HepG2 (cell line): ENCODE results near the gene FRMPD2. TPM values are rescaled to one million over a fixed set of nuclear protein-coding genes. Genes with fewer than 3 reads are reported as not detected.

Experiments
- ATAC-seq: fragments of 200-7000 bp; cut with Tn5 transposase; 3 replicates; pipeline ENCODE4 v1.9.1; 2020; ENCODE audit warnings: mild to moderate bottlenecking, moderate library complexity
- BruUV-seq: library from RNA; stranded (reverse); fragments of 400-500 nt; replicated peaks from 2 replicates; lab custom pipeline; 2021; lab: Mats Ljungman, UMichigan
- CTCF ChIA-PET: fragments of 300-600 bp; formaldehyde crosslinking; extraction: SDS; loops from one replicate; lab custom pipeline; 2021; ENCODE audit warnings: low total read pairs, inconsistent platforms, low intra/inter-chr PET ratio; lab: Yijun Ruan, JAX
- POLR2A ChIA-PET: fragments of 350-600 bp; sonication (Branson Sonifier 250); formaldehyde crosslinking; loops from one replicate; lab custom pipeline; 2020; ENCODE audit warnings: antibody characterized with exemption, inconsistent platforms; lab: Yijun Ruan, JAX
- DNase-seq: peaks from one replicate; pipeline ENCODE4 v3.0.0-alpha.2; 2015; ENCODE audit warnings: low spot score
- FAIRE-seq: peaks from 3 replicates; lab custom pipeline; 2011; peaks lifted over from hg19 to GRCh38; lab: Jason Lieb, UNC
- H2AFZ ChIP-seq: one replicate; pipeline ENCODE4 v1.6.1; 2011; ENCODE audit warnings: low read length, inconsistent platforms
- H3K27ac ChIP-seq: fragments of 300-600 bp; 3 replicates; pipeline ENCODE4 v1.8.0; 2011; ENCODE audit warnings: mixed run types, mild to moderate bottlenecking, mixed read lengths, low read length, inconsistent platforms; ENCODE audit not compliant: insufficient read depth; ENCODE audit errors: extremely low read length
- H3K27me3 ChIP-seq, 2 experiments: fragments of 200-600 bp in 1 of 2; 2 replicates in 1 of 2; 3 replicates in 1 of 2; pipeline versions ENCODE4 v1.6.0 to v1.8.0; 2011; ENCODE audit warnings: low read length in 2 of 2, mild to moderate bottlenecking in 2 of 2, moderate library complexity in 2 of 2, inconsistent platforms in 1 of 2; ENCODE audit not compliant: insufficient read depth in 2 of 2, control insufficient read depth in 1 of 2
- H3K36me3 ChIP-seq, 2 experiments: fragments of 200-600 bp in 1 of 2; replicated peaks in 1 of 2; 2 replicates in 1 of 2; 3 replicates in 1 of 2; pipeline versions ENCODE4 v1.5.1 to v1.8.0; 2011; ENCODE audit warnings: low read length in 2 of 2, inconsistent platforms in 1 of 2; ENCODE audit not compliant: insufficient read depth in 2 of 2, control insufficient read depth in 1 of 2
- H3K4me1 ChIP-seq: 2 replicates; pipeline ENCODE4 v1.5.1; 2012; ENCODE audit warnings: low read length, inconsistent platforms; ENCODE audit not compliant: insufficient read depth
- H3K4me2 ChIP-seq: 2 replicates; pipeline ENCODE4 v1.6.0; 2011; ENCODE audit warnings: low read depth, low read length, inconsistent platforms
- H3K4me3 ChIP-seq, 3 experiments: fragments of 200-600 bp in 1 of 3; sonication (generic), shearing (Covaris generic) in 1 of 3; replicated peaks in 1 of 3; 2 replicates each; pipeline ENCODE4 v1.5.1; 2011 to 2016; ENCODE audit warnings: low read length in 3 of 3, inconsistent platforms in 2 of 3, low read depth in 2 of 3, mild to moderate bottlenecking in 2 of 3, control low read depth in 1 of 3, mixed read lengths in 1 of 3; ENCODE audit not compliant: insufficient read depth in 1 of 3
- H3K79me2 ChIP-seq: one replicate; pipeline ENCODE4 v1.6.1; 2011; ENCODE audit warnings: low read length, inconsistent platforms; ENCODE audit not compliant: insufficient read depth
- H3K9ac ChIP-seq: 2 replicates; pipeline ENCODE4 v1.6.0; 2011; ENCODE audit warnings: mild to moderate bottlenecking, low read depth, low read length, inconsistent platforms; ENCODE audit not compliant: insufficient read depth
- H3K9me3 ChIP-seq: 2 replicates; pipeline ENCODE4 v1.5.1; 2012; ENCODE audit warnings: mild to moderate bottlenecking, low read length
- H4K20me1 ChIP-seq: 2 replicates; pipeline ENCODE4 v1.6.0; 2011; ENCODE audit warnings: inconsistent platforms, mild to moderate bottlenecking, low read length, moderate library complexity; ENCODE audit not compliant: insufficient read depth
- CENPT ChIP-seq: sonication (generic); formaldehyde crosslinking; IDR thresholded peaks from 2 replicates; pipeline ENCODE4 v1.8.0; 2022; ENCODE audit warnings: low read depth, mild to moderate bottlenecking, moderate library complexity, missing genetic modification reagents
- FOXA1 ChIP-seq, 2 experiments: fragments of 450-650 bp in 1 of 2; sonication (generic) in 1 of 2; formaldehyde crosslinking in 1 of 2; IDR thresholded peaks; 2 replicates each; pipeline versions ENCODE4 v1.4.0 to v1.6.1; 2016 to 2020; ENCODE audit warnings: missing genetic modification reagents in 1 of 2
- KDM4B ChIP-seq: sonication (generic); formaldehyde crosslinking; IDR thresholded peaks from 2 replicates; pipeline ENCODE4 v1.4.0; 2020; ENCODE audit warnings: missing genetic modification reagents
- MAFK ChIP-seq, 2 experiments: IDR thresholded peaks in 1 of 2; conservative IDR thresholded peaks in 1 of 2; 2 replicates each; pipeline ENCODE4 v1.6.1; 2011; ENCODE audit warnings: improper control_type of control experiment in 2 of 2, low read length in 2 of 2
- RXRB ChIP-seq: IDR thresholded peaks from 2 replicates; pipeline ENCODE4 v1.6.1; 2016; ENCODE audit warnings: borderline replicate concordance, missing genetic modification reagents, missing compliant biosample characterization
- SMARCC2 ChIP-seq: fragments of 450-650 bp; IDR thresholded peaks from 2 replicates; pipeline ENCODE4 v1.6.1; 2017; ENCODE audit warnings: antibody characterized with exemption, mild to moderate bottlenecking
- ZNF501 ChIP-seq: sonication (generic); formaldehyde crosslinking; IDR thresholded peaks from 2 replicates; pipeline ENCODE4 v1.5.1; 2020; ENCODE audit warnings: mild to moderate bottlenecking, moderate library complexity, missing genetic modification reagents
- ZNF644 ChIP-seq: IDR thresholded peaks from 2 replicates; pipeline ENCODE4 v1.6.1; 2016; ENCODE audit warnings: low read depth
- ZNF746 ChIP-seq: sonication (generic); formaldehyde crosslinking; IDR thresholded peaks from 2 replicates; pipeline ENCODE4 v1.8.0; 2022; ENCODE audit warnings: mild to moderate bottlenecking, missing genetic modification reagents
- WGBS: methylation state at CpG from one replicate; pipeline ENCODE4 v1.1.6; 2017; ENCODE audit warnings: low lambda C conversion rate; 5-methylcytosine and 5-hydroxymethylcytosine counted together
- in situ Hi-C: cut with HindIII; loops from 2 replicates; pipeline ENCODE4 v1.10.0; 2017; ENCODE audit warnings: low pct_unique_long_range_greater_than_20kb; ENCODE audit not compliant: extremely low pct_ligation_motif_present
- intact Hi-C: fragments of 100-400 bp; cut with micrococcal nuclease; formaldehyde crosslinking; loops from one replicate; pipeline ENCODE4 v1.10.0; 2022; ENCODE audit not compliant: unreplicated experiment
- polyA plus RNA-seq, 8 experiments: library from polyadenylated mRNA; depleted of rRNA in 3 of 8; stranded (reverse) in 7 of 8; unstranded in 1 of 8; fragments of >200 nt; fragmentation: Illumina TruSeq in 4 of 8; extraction: Trizol in 4 of 8; gene quantifications; 2 replicates each; pipeline versions ENCODE4 v1.2.1 to v1.2.3, GENCODE V29; 2011 to 2016; ENCODE audit warnings: low read depth in 4 of 8, missing spikeins in 1 of 8, mixed read lengths in 1 of 8; ENCODE audit not compliant: insufficient read depth in 1 of 8
- total RNA-seq, 5 experiments: library from RNA; depleted of rRNA; stranded (reverse); fragments of >200 nt; fragmentation: Illumina TruSeq; extraction: Trizol; gene quantifications; 2 replicates each; pipeline ENCODE4 v1.2.3, GENCODE V29; 2016; ENCODE audit warnings: low read depth in 1 of 5
- TF ChIP-seq, protein P1 (sequence below): IDR thresholded peaks from 2 replicates; pipeline ENCODE4 v1.6.1; 2018; ENCODE audit warnings: missing genetic modification reagents
- TF ChIP-seq, protein P2 (sequence below): sonication (generic); formaldehyde crosslinking; IDR thresholded peaks from 2 replicates; pipeline ENCODE4 v1.4.0; 2020; ENCODE audit warnings: missing genetic modification reagents
- TF ChIP-seq, protein P3 (sequence below): sonication (generic); formaldehyde crosslinking; IDR thresholded peaks from 2 replicates; pipeline ENCODE4 v1.5.1; 2020; ENCODE audit warnings: mild to moderate bottlenecking, missing genetic modification reagents, borderline replicate concordance

Gene FRMPD2
- total and polyA plus RNA-seq, 2 of the 13 experiments (the other 11 are each of a cell fraction or from before 2014, with no cell fraction given) = 0.45 to 1.3 TPM

DNA sequence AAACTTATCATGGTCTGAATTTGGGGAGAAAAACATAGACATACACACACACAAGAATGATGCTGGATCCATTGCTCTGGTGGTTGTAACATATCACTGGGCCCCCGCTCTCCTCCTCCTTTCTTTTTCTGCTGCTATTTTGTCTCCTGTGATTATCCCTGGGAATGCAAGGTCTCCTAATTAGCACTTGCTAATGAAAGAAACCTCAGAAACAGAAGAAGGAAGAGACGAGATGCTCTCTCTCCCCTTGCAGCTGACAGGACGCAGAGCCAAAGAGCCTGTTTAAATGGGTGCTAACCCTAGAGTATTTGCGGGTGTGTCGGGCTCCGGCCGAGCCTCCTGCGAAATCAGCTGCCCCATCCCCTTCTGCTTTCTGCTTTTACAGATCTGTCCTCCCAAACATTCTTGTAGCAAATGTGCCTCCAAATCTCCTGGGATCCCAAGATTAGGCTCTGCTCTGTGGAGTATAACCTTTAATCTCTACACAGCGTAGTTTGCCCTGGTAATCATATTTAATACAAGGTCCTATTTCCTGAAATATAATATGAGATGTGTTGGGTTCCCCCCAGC lies 81.5 kb downstream of the FRMPD2 start (continued):
- TF ChIP-seq, protein P1, sequence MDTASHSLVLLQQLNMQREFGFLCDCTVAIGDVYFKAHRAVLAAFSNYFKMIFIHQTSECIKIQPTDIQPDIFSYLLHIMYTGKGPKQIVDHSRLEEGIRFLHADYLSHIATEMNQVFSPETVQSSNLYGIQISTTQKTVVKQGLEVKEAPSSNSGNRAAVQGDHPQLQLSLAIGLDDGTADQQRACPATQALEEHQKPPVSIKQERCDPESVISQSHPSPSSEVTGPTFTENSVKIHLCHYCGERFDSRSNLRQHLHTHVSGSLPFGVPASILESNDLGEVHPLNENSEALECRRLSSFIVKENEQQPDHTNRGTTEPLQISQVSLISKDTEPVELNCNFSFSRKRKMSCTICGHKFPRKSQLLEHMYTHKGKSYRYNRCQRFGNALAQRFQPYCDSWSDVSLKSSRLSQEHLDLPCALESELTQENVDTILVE (CRISPR knock-in tag) = no peak

DNA sequence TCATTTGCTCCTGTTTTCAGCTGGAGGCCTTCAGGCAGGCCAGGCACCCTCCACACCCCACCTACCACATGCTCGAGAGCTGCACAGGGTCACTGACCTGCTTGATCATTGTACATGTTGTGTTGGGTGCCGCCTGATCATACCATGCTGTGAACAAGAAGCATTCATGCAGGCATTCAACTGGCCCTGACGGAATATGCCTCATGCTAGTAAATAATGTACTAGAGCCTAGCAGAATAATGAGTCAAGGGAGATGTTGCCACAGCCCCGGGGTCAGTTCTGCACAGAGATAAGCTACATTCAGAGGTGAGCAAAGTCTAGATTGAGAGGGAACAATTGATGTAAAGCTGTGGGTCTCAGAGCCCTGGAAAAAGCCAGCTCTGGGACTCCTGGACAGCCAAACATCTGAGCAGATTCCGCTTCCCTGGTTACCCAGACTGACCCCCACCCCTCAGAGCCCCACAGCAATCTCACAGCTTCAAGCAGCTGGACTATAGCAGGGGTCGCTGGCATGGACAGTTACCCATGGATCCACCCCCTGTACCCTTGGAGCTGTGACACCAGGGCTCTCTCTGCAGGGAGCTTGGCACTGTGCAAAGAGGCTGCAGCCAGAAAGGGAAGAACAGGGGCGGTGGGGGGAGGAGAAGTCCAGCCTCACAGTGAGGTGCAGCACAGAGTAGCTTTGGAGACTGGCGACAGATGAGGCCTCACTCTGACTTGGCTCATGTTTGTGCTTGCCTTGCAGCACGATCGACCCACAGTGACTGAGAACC lies 86.6 kb downstream of the FRMPD2 start:
- 0 out of 2 replicates have a peak overlapping the region, but pooled peaks have one; percentile 4 for H3K9ac ChIP-seq
- ChIA-PET CTCF (no interaction called here), POLR2A (no interaction called here)
- no peak overlapping the region for H2AFZ ChIP-seq
- peak overlapping the region; percentile 71 for H3K27ac ChIP-seq
- DNase-seq (peak; percentile 76), FAIRE-seq (peak; percentile 68), ATAC-seq (peak; percentile 94)
- no peaks in the 10 kb centered on the region for H3K79me2 ChIP-seq
- H3K9me3 ChIP-seq = no peaks in the 10 kb centered on the region
- intact Hi-C loops (loop anchor here (1.0 kb wide), 1 partner anchor 39 kb away; no protein-coding TSS in a partner anchor), in situ Hi-C loops (no loop called here)
- H3K36me3 ChIP-seq = no peaks in the 10 kb centered on the region
- BruUV-seq = no TSS peak
- WGBS = 0% methylated on average over 6 of the region's 10 CpGs
- H4K20me1 ChIP-seq = no peaks in the 10 kb centered on the region
- H3K27me3 ChIP-seq = no peaks in the 10 kb centered on the region
- H3K4me1 ChIP-seq = peaks cover 33% of the 10 kb centered on the region
- peak overlapping the region; percentile 71 for H3K4me2 ChIP-seq
- H3K4me3 ChIP-seq = peak overlapping the region in 1 of 3 experiments; percentile 56; a peak in 2 of 6 replicates
- no peak for TF ChIP-seq ZNF746 (CRISPR knock-in tag)
- TF ChIP-seq MAFK (conservative IDR thresholded peaks at IDR 0.05 in 1 of 2, IDR thresholded peaks at IDR 0.05 in 1 of 2; ENCODE audit: low read length in 2 of 2) = no peak
- TF ChIP-seq, protein P2, sequence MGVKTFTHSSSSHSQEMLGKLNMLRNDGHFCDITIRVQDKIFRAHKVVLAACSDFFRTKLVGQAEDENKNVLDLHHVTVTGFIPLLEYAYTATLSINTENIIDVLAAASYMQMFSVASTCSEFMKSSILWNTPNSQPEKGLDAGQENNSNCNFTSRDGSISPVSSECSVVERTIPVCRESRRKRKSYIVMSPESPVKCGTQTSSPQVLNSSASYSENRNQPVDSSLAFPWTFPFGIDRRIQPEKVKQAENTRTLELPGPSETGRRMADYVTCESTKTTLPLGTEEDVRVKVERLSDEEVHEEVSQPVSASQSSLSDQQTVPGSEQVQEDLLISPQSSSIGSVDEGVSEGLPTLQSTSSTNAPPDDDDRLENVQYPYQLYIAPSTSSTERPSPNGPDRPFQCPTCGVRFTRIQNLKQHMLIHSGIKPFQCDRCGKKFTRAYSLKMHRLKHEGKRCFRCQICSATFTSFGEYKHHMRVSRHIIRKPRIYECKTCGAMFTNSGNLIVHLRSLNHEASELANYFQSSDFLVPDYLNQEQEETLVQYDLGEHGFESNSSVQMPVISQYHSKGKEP (CRISPR knock-in tag) = no peak
- no peak for TF ChIP-seq FOXA1 (IDR thresholded peaks at IDR 0.05)
- TF ChIP-seq FOXA1 (CRISPR knock-in tag; IDR thresholded peaks at IDR 0.05) = peak; percentile 6; the same call in 1 of the 2 replicates
- no peak for TF ChIP-seq ZNF644 (CRISPR knock-in tag)
- peak; percentile 12; the same call in 1 of the 2 replicates for TF ChIP-seq RXRB (CRISPR knock-in tag)
- 0 out of 2 replicates have a peak, but pooled peaks have one; percentile 32 for TF ChIP-seq ZNF501 (CRISPR knock-in tag)
- no peak for TF ChIP-seq SMARCC2
- TF ChIP-seq KDM4B (CRISPR knock-in tag) = no peak
- TF ChIP-seq CENPT (CRISPR knock-in tag) = no peak
- TF ChIP-seq, protein P3, sequence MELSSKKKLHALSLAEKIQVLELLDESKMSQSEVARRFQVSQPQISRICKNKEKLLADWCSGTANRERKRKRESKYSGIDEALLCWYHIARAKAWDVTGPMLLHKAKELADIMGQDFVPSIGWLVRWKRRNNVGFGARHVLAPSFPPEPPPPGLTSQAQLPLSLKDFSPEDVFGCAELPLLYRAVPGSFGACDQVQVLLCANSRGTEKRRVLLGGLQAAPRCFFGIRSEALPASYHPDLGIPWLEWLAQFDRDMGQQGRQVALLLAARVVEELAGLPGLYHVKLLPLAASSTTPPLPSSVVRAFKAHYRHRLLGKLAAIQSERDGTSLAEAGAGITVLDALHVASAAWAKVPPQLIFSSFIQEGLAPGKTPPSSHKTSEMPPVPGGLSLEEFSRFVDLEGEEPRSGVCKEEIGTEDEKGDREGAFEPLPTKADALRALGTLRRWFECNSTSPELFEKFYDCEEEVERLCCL (CRISPR knock-in tag) = no peak
